Neural crest cell (in vitro differentiated cells): ENCODE measurements around the gene LEMD2. TPM values are rescaled to one million over a fixed set of nuclear protein-coding genes. Genes with fewer than 3 reads are reported as not detected.
"Not testable (repeated sequence)": the region's sequence is repeated elsewhere in the genome, so short reads cannot be mapped to it uniquely, and the experiment has no call there.

Source experiments
- DNase-seq: peaks from one replicate; pipeline ENCODE4 v3.0.0; 2021; ENCODE audit warnings: low read depth, mixed read lengths, low spot score
- H3K27ac Mint-ChIP-seq: one replicate; pipeline ENCODE4 v1.8.0; 2021; ENCODE audit warnings: mild to moderate bottlenecking, mixed read lengths; ENCODE audit not compliant: unreplicated experiment
- H3K27me3 Mint-ChIP-seq: 2 replicates; pipeline ENCODE4 v1.8.0; 2021; ENCODE audit warnings: low read depth, mild to moderate bottlenecking, mixed read lengths
- H3K36me3 Mint-ChIP-seq: 2 replicates; pipeline ENCODE4 v1.8.0; 2021; ENCODE audit warnings: low read depth, mild to moderate bottlenecking, mixed read lengths
- H3K4me1 Mint-ChIP-seq: 2 replicates; pipeline ENCODE4 v1.8.0; 2021; ENCODE audit warnings: mixed read lengths
- H3K4me3 Mint-ChIP-seq: one replicate; pipeline ENCODE4 v1.8.0; 2021; ENCODE audit warnings: mild to moderate bottlenecking, mixed read lengths
- H3K9me3 Mint-ChIP-seq: 2 replicates; pipeline ENCODE4 v1.8.0; 2021; ENCODE audit warnings: mixed read lengths
- total RNA-seq: library from RNA; stranded (reverse); gene quantifications from 2 replicates; pipeline ENCODE4 v1.2.1, GENCODE V29; 2021
- TF ChIP-seq, protein P1 (sequence below): fragments of 200-600 bp; sonication (generic); conservative IDR thresholded peaks from 2 replicates; pipeline ENCODE4 v1.5.0; 2021; ENCODE audit warnings: antibody characterized with exemption, mild to moderate bottlenecking

LEMD2 gene
- total RNA-seq, 1 donor from 2014 or later: 63.6 TPM

DNA sequence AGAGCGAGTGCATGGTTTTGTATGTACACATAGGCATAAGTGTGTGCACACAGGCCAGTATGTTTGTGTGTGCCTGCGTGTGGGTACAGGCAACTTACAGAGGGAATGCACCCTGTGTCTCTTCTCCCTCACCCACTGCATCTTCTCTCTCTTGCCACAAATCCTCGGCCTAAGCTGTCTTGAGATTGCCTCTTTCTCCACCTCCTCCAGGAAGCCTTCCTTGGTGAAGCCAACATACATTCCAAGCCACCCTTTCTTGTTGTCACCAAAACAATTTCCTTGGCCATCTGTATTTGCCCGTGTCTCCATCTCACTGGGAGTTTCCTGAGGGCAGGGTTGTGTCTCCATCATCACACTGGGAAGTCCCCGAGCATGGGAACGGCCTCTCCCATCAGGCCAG, 44.7 kb upstream of the LEMD2 start:
- H3K9me3 Mint-ChIP-seq: no peaks in the 10 kb centered on the region
- H3K4me3 Mint-ChIP-seq: no peak overlapping the region
- H3K27ac Mint-ChIP-seq: no peak overlapping the region
- no peak for DNase-seq
- H3K36me3 Mint-ChIP-seq: no peaks in the 10 kb centered on the region
- peaks cover 6% of the 10 kb centered on the region for H3K27me3 Mint-ChIP-seq
- peaks cover 16% of the 10 kb centered on the region for H3K4me1 Mint-ChIP-seq
- TF ChIP-seq, protein P1, sequence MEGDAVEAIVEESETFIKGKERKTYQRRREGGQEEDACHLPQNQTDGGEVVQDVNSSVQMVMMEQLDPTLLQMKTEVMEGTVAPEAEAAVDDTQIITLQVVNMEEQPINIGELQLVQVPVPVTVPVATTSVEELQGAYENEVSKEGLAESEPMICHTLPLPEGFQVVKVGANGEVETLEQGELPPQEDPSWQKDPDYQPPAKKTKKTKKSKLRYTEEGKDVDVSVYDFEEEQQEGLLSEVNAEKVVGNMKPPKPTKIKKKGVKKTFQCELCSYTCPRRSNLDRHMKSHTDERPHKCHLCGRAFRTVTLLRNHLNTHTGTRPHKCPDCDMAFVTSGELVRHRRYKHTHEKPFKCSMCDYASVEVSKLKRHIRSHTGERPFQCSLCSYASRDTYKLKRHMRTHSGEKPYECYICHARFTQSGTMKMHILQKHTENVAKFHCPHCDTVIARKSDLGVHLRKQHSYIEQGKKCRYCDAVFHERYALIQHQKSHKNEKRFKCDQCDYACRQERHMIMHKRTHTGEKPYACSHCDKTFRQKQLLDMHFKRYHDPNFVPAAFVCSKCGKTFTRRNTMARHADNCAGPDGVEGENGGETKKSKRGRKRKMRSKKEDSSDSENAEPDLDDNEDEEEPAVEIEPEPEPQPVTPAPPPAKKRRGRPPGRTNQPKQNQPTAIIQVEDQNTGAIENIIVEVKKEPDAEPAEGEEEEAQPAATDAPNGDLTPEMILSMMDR: no peak

DNA sequence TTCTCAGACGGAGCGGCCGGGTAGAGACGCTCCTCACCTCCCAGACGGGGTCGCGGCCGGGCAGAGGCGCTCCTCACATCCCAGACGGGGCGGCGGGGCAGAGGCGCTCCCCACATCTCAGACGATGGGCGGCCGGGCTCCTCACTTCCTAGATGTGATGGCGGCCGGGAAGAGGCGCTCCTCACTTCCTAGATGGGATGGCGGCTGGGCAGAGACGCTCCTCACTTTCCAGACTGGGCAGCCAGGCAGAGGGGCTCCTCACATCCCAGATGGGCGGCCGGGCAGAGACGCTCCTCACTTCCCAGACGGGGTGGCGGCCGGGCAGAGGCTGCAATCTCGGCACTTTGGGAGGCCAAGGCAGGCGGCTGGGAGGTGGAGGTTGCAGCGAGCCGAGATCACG, 43.9 kb upstream of the LEMD2 start:
- H3K4me3 Mint-ChIP-seq, H3K27ac Mint-ChIP-seq, DNase-seq, H3K9me3 Mint-ChIP-seq, H3K36me3 Mint-ChIP-seq: not testable (repeated sequence)
- peaks cover 15% of the 10 kb centered on the region for H3K4me1 Mint-ChIP-seq
- H3K27me3 Mint-ChIP-seq: peaks cover 10% of the 10 kb centered on the region

DNA sequence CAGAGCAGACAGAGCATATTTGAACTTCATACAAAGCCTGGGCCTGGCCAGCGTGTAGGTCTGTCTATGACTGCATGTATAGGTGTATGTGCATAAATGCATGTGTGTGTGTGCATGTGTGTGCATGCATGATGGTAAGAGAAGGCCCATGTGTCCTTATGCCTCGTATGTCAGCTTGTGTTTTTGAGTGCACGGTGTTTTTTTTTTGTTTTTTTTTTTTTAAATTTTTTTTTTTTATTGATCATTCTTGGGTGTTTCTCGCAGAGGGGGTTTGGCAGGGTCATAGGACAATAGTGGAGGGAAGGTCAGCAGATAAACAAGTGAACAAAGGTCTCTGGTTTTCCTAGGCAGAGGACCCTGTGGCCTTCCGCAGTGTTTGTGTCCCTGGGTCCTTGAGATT, 42.8 kb upstream of the LEMD2 start:
- DNase-seq, H3K9me3 Mint-ChIP-seq, H3K27ac Mint-ChIP-seq, H3K4me3 Mint-ChIP-seq, H3K36me3 Mint-ChIP-seq: not testable (repeated sequence)
- Mint-ChIP-seq H3K27me3 (peaks cover 10% of the 10 kb centered on the region), H3K4me1 (peaks cover 15% of the 10 kb centered on the region)

DNA sequence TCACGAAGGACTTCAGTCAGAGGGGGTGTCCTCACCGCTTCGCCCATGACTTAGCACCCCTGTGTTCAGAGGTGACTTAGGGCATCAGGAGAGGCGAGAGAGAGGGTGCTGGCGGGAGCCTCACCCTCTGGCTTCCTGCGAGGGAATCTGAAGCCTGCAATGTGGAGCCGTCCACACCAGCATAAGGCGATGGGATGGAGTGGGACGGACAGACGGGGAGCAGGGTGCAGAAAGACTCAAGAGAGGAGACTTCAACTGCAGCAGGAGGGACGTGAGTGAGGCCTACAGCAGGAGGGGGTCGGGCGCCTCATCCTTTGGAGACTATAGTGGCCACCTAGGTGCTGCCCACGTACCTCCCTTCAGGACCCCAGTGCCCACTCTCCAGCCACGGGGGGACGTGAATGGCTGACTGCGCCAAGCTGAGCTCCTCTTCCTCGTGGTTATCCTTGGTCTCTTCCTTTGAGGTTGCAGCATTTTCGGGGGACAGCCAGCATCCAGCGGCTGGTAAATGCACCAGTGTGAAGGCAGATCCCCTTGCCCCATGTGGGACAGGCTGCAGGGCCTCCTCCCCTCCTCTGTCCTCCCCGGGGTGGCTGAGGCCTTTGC, 41.8 kb upstream of the LEMD2 start:
- Mint-ChIP-seq H3K27me3 (peaks cover 10% of the 10 kb centered on the region), H3K4me1 (peaks cover 15% of the 10 kb centered on the region), H3K4me3 (no peak overlapping the region), H3K9me3 (no peaks in the 10 kb centered on the region), H3K36me3 (no peaks in the 10 kb centered on the region), H3K27ac (no peak overlapping the region)
- TF ChIP-seq, protein P1: no peak
- no peak for DNase-seq

DNA sequence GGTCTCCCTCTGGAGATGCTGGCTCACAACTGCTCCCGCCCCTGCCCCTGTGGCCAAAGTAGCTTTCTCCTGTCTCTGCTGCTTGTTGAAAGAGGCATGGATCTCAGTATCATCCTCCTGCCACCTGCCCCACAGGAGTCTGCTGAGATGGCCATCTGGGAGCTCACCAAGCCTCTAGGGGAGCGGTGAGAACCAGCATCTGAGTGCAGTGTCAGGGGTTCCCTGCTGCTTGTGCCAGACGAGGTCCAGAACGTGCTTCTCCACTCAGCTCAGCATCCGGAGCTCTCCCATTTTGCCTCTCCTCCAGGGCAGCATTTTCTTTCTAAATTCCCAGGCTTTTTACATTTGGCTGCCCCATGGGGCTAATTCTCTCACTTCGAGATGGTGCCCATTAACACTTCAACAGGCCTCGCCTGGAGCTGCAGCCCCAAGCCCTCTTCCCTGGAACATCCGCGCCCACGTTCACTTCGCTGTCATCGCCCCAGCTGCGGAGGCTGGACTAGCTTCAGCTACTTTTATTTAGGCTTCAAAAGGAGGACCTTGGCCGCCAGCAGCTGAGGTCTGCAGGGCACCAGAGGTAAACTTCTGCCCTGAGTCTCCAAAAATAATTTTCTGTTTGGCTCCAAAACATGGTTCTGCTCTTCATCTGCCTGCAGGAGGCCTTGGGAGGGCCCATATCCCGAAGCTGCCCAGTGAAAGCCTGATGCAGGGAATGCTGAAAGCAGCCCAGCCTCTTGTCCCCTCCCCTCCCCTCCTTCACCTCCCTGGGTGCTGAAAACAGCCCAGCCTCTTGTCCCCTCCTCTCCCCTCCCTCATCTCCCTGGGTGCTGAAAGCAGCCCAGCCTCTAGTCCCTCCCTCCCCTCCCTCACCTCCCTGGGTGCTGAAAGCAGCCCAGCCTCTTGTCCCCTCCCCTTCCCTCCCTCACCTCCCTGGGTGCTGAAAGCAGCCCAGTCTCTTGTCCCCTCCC, 40.1 kb upstream of the LEMD2 start:
- DNase-seq: no peak
- peaks cover 28% of the 10 kb centered on the region for H3K4me1 Mint-ChIP-seq
- H3K27ac Mint-ChIP-seq: no peak overlapping the region

DNA sequence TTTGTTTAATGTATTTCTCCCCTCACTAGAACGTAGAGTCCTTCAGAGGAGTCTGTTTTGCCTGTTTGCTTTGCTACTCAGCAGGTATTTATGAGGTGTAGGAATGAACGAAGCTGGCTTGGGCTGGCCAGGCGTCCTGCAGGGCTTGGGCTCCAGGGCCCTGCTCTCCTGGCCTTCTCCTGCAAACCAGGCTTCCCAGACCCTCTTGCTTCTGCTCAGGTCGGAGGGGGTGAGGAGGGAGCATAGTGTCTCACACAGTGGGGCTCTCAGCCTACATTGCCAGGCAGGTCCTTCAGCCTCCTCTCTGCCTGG, 39.5 kb upstream of the LEMD2 start:
- H3K4me1 Mint-ChIP-seq: peaks cover 28% of the 10 kb centered on the region
- no peaks in the 10 kb centered on the region for H3K9me3 Mint-ChIP-seq
- no peak overlapping the region for H3K4me3 Mint-ChIP-seq
- no peak overlapping the region for H3K27ac Mint-ChIP-seq
- peaks cover 10% of the 10 kb centered on the region for H3K27me3 Mint-ChIP-seq
- H3K36me3 Mint-ChIP-seq: no peaks in the 10 kb centered on the region
- no peak for DNase-seq
- TF ChIP-seq, protein P1: no peak

More for the DNA sequence above, 40.1 kb upstream of the LEMD2 start:
- TF ChIP-seq, protein P1: no peak
- Mint-ChIP-seq H3K36me3 (no peaks in the 10 kb centered on the region), H3K4me3 (no peak overlapping the region), H3K27me3 (peaks cover 10% of the 10 kb centered on the region), H3K9me3 (no peaks in the 10 kb centered on the region)
